Cardiac muscle cell (in vitro differentiated cells and primary cell): ENCODE results near the gene MED16. TPM values are rescaled to one million over a fixed set of nuclear protein-coding genes. Genes with fewer than 3 reads are reported as not detected.

Experiments
- DNase-seq, 2 donors: peaks; one replicate each; pipeline versions ENCODE4 v3.0.0 to v3.0.0-alpha.2; 2010 to 2017; ENCODE audit warnings: low read depth in 1 of 2, low spot score in 1 of 2
- H3K27ac ChIP-seq: fragments of 200-600 bp; sonication (generic); 2 replicates; pipeline ENCODE4 v1.5.1; 2016
- H3K27me3 ChIP-seq: fragments of 200-600 bp; sonication (generic); 2 replicates; pipeline ENCODE4 v1.6.0; 2016; ENCODE audit warnings: control low read depth
- H3K36me3 ChIP-seq: fragments of 200-600 bp; sonication (generic); 2 replicates; pipeline ENCODE4 v1.5.1; 2016; ENCODE audit warnings: control low read depth
- H3K4me1 ChIP-seq: fragments of 200-600 bp; sonication (generic); 2 replicates; pipeline ENCODE4 v1.8.1; 2017; ENCODE audit warnings: low read depth, mild to moderate bottlenecking, mixed run types
- H3K4me3 ChIP-seq: fragments of 200-600 bp; sonication (generic); 2 replicates; pipeline ENCODE4 v1.5.1; 2016; ENCODE audit warnings: mild to moderate bottlenecking
- H3K9me3 ChIP-seq: fragments of 200-600 bp; sonication (generic); 2 replicates; pipeline ENCODE4 v1.5.1; 2017; ENCODE audit warnings: low read depth, mild to moderate bottlenecking, control low read depth
- CTCF ChIP-seq: IDR thresholded peaks from 2 replicates; pipeline ENCODE4 v1.5.1; 2012; ENCODE audit warnings: low read depth, mild to moderate bottlenecking, low read length
- polyA plus RNA-seq: library from polyadenylated mRNA; unstranded; fragments of >200 nt; fragmentation: Nextera tagmentation; extraction: Ambion mirVana; gene quantifications from 2 replicates; pipeline ENCODE4 v1.2.1, GENCODE V29; 2016
- total RNA-seq: library from RNA; depleted of rRNA; stranded (reverse); fragments of >200 nt; gene quantifications from 2 replicates; pipeline ENCODE4 v1.2.3, GENCODE V29; 2016

MED16 gene
- total and polyA plus RNA-seq, 2 experiments from 2014 or later = 67.2 to 104 TPM

DNA sequence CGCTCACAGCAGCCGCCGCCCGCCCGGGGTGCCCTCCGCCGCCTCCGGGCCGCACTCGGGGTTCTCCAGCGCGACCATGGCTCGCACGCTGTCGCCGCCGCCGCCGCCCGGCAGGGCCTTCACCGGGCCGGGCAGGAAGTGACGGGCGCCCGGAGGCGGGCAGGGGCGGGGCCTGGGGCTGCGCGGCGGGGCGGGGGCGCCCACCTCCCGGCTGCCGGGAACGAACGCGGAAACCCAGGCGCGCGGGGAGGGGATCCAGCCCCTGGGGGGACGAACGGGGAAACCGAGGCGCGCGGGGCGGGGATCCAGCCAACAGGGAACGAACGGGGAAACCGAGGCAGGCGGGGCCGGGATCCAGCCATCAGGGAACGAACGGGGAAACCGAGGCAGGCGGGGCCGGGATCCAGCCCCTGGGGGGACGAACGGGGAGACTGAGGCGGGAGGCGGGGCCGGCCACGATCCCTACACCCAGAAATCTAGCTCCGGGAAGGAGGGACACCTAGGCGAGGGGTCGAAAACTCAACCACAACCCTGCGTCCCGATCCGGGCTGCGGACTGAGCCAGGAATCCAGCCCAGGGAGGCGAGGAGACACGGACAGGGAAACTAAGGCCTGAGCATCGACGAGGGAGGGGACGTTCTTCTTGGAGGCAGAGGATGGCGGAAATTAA is 20.2 kb upstream of the MED16 start, which contains the start of gene R3HDM4:
Gene R3HDM4 (minus strand): TSS at position 140 of the 669 bp plus-strand sequence. CDS start 62 bp downstream, at position 78.
- H3K27ac ChIP-seq = no peak within 1 kb of the TSS
- H3K4me1 ChIP-seq = no peaks in the 10 kb centered on the region
- no peaks in the 10 kb centered on the region for H3K9me3 ChIP-seq
- peaks cover 21% of the 10 kb centered on the region for H3K27me3 ChIP-seq
- no peaks in the 10 kb centered on the region for H3K36me3 ChIP-seq
- peak within 1 kb of the TSS; percentile 97 for H3K4me3 ChIP-seq
- DNase-seq = peak; percentile 66 to 83
- no peak for TF ChIP-seq CTCF

GRCh38 chr19:912181-913079 is 19.4 kb upstream of the MED16 start:
- peak in 1 of 2 donors; percentile 42 for DNase-seq
- H3K27me3 ChIP-seq = peaks cover 14% of the 10 kb centered on the region
- no peaks in the 10 kb centered on the region for H3K36me3 ChIP-seq
- no peak for TF ChIP-seq CTCF
- H3K4me3 ChIP-seq = peak overlapping the region; percentile 97
- no peaks in the 10 kb centered on the region for H3K9me3 ChIP-seq
- no peak overlapping the region for H3K27ac ChIP-seq
- no peaks in the 10 kb centered on the region for H3K4me1 ChIP-seq

- no peak overlapping the region for H3K27ac ChIP-seq
- no peak for TF ChIP-seq CTCF
- no peaks in the 10 kb centered on the region for H3K9me3 ChIP-seq
- H3K4me3 ChIP-seq = no peak overlapping the region
- H3K36me3 ChIP-seq = no peaks in the 10 kb centered on the region
- peaks cover 3% of the 10 kb centered on the region for H3K27me3 ChIP-seq
- DNase-seq = no peak
- no peaks in the 10 kb centered on the region for H3K4me1 ChIP-seq
These were observed 18.4 kb upstream of the MED16 start for GRCh38 chr19:911197-912033.

DNA sequence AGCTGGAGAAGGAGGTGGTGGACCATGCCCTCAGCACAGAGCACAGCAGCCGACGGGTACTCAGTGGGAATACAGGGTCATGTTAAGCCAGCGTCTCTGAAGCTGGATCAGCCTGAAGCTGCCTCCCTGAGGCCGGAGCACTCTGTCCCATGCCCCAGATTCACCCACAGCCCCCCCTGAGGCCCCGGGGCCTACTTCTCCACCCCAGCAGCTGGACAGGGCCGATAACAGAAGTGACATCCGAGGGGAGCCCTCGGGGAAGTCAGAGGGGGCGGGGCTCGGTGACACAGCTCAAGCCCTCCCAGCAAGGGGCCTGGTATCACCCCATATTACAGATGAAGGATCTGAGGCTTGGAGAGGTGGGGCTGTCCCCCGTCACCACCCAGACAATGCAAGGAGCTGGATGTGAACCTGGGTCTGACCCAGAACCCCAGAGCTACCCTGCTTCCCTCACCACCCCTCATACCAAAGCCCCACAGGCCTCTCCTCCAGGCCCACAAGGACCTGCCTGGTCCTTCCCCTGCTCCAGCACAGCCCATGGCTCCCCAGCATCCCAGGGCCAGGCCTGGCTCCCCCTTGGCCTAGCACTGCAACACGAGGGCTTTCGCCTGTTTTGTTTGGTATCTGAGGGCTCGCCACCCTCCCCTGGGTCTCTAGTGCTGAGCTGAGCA is 14.3 kb upstream of the MED16 start:
- Histone ChIP-seq H3K27ac (no peak overlapping the region), H3K36me3 (no peaks in the 10 kb centered on the region), H3K4me1 (no peaks in the 10 kb centered on the region), H3K27me3 (no peaks in the 10 kb centered on the region), H3K4me3 (no peak overlapping the region), H3K9me3 (no peaks in the 10 kb centered on the region)
- no peak for DNase-seq
- TF ChIP-seq CTCF = no peak

DNA sequence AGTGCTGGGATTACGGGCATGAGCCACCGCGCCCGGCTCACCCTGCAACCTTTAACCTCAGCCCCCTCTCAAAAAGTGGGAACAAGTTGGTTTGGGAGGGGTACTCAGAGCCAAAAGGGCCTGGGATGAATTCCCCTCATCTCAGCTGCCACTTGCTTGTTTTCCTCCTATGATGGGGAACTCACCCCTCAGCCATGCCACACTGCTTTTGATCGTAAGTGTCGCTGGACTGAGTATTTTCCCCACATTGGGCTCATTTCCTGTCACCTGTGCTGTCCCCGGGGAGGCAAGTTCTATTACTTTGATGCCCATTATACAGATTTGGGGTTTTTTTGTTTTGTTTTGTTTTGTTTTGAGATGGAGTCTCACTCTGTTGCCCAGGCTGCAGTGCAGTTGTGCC is 13.5 kb upstream of the MED16 start:
- Histone ChIP-seq H3K4me1 (no peaks in the 10 kb centered on the region), H3K27me3 (no peaks in the 10 kb centered on the region), H3K4me3 (no peak overlapping the region), H3K9me3 (no peaks in the 10 kb centered on the region), H3K36me3 (no peaks in the 10 kb centered on the region), H3K27ac (no peak overlapping the region)
- no peak for DNase-seq
- TF ChIP-seq CTCF = no peak
